Progenitor cell of endocrine pancreas (in vitro differentiated cells): ENCODE data around the gene ADARB1. TPM values are rescaled to one million over a fixed set of nuclear protein-coding genes. Genes with fewer than 3 reads are reported as not detected.

Source experiments
- DNase-seq: peaks from one replicate; pipeline ENCODE4 v3.0.0; 2021; ENCODE audit warnings: low spot score; ENCODE audit not compliant: unreplicated experiment
- H3K27ac Mint-ChIP-seq: 2 replicates; pipeline ENCODE4 v1.8.0; 2021; ENCODE audit warnings: mild to moderate bottlenecking, moderate library complexity, mixed read lengths
- H3K27me3 Mint-ChIP-seq: 2 replicates; pipeline ENCODE4 v1.8.0; 2021; ENCODE audit warnings: mixed read lengths
- H3K36me3 Mint-ChIP-seq: 2 replicates; pipeline ENCODE4 v1.8.0; 2022; ENCODE audit warnings: mixed read lengths; ENCODE audit not compliant: insufficient read depth
- H3K4me1 Mint-ChIP-seq: 2 replicates; pipeline ENCODE4 v1.8.0; 2021; ENCODE audit warnings: low read depth, mixed read lengths
- H3K4me3 Mint-ChIP-seq: 2 replicates; pipeline ENCODE4 v1.8.0; 2021; ENCODE audit warnings: low read depth, mild to moderate bottlenecking, moderate library complexity, mixed read lengths
- H3K9me3 Mint-ChIP-seq: 2 replicates; pipeline ENCODE4 v1.8.0; 2021; ENCODE audit warnings: low read depth, mixed read lengths
- total RNA-seq: library from RNA; stranded (reverse); gene quantifications from 2 replicates; pipeline ENCODE4 v1.2.1, GENCODE V29; 2021
- TF ChIP-seq, protein P1 (sequence below): fragments of 200-600 bp; sonication (generic); IDR thresholded peaks from one replicate; pipeline ENCODE4 v1.5.0; 2021; ENCODE audit warnings: antibody characterized with exemption, mild to moderate bottlenecking; ENCODE audit not compliant: unreplicated experiment

The ADARB1 gene
- total RNA-seq, 1 donor from 2014 or later: 19.1 TPM

- TF ChIP-seq, protein P1, sequence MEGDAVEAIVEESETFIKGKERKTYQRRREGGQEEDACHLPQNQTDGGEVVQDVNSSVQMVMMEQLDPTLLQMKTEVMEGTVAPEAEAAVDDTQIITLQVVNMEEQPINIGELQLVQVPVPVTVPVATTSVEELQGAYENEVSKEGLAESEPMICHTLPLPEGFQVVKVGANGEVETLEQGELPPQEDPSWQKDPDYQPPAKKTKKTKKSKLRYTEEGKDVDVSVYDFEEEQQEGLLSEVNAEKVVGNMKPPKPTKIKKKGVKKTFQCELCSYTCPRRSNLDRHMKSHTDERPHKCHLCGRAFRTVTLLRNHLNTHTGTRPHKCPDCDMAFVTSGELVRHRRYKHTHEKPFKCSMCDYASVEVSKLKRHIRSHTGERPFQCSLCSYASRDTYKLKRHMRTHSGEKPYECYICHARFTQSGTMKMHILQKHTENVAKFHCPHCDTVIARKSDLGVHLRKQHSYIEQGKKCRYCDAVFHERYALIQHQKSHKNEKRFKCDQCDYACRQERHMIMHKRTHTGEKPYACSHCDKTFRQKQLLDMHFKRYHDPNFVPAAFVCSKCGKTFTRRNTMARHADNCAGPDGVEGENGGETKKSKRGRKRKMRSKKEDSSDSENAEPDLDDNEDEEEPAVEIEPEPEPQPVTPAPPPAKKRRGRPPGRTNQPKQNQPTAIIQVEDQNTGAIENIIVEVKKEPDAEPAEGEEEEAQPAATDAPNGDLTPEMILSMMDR: no peak
- H3K9me3 Mint-ChIP-seq: no peaks in the 10 kb centered on the region
- no peaks in the 10 kb centered on the region for H3K4me1 Mint-ChIP-seq
- no peak overlapping the region for H3K27ac Mint-ChIP-seq
- no peaks in the 10 kb centered on the region for H3K27me3 Mint-ChIP-seq
- H3K4me3 Mint-ChIP-seq: no peak overlapping the region
- no peaks in the 10 kb centered on the region for H3K36me3 Mint-ChIP-seq
- no peak for DNase-seq
Observed at GRCh38 chr21:45123440-45123839, 49.1 kb downstream of the ADARB1 start.

GRCh38 chr21:45124596-45124995 is 50.2 kb downstream of the ADARB1 start:
- H3K36me3 Mint-ChIP-seq: no peaks in the 10 kb centered on the region
- H3K27ac Mint-ChIP-seq: no peak overlapping the region
- TF ChIP-seq, protein P1: no peak
- no peaks in the 10 kb centered on the region for H3K27me3 Mint-ChIP-seq
- H3K4me3 Mint-ChIP-seq: no peak overlapping the region
- no peak for DNase-seq
- no peaks in the 10 kb centered on the region for H3K4me1 Mint-ChIP-seq
- H3K9me3 Mint-ChIP-seq: no peaks in the 10 kb centered on the region

- Mint-ChIP-seq H3K27me3 (no peaks in the 10 kb centered on the region), H3K36me3 (no peaks in the 10 kb centered on the region), H3K27ac (no peak overlapping the region), H3K9me3 (no peaks in the 10 kb centered on the region), H3K4me3 (no peak overlapping the region), H3K4me1 (no peaks in the 10 kb centered on the region)
- no peak for DNase-seq
- TF ChIP-seq, protein P1: no peak
Observed at GRCh38 chr21:45125357-45125756, 51.0 kb downstream of the ADARB1 start.

DNA sequence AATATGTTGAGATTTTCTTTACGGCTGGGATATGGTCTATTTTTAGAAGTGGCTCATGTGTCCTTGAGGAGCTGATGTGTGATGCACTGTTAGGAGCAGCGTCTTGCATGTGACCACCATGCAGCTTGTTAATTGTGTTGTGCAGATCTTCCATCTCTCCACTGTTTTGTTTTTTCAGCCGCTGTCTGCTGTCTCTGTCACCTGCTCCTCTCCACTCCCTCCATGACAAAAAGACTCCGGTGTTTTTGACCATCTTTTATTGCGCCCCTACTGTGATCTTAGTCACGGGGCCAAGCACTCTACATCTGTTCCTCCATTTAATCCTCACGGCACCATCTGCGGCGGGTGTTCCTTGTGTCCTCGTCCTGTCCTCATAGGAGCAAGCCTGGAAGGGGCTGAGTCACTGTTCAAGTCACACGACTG is 51.8 kb downstream of the ADARB1 start:
- Mint-ChIP-seq H3K27me3 (no peaks in the 10 kb centered on the region), H3K27ac (no peak overlapping the region)
- TF ChIP-seq, protein P1: no peak

GRCh38 chr21:45126983-45127382 is 52.6 kb downstream of the ADARB1 start:
- H3K27me3 Mint-ChIP-seq: no peaks in the 10 kb centered on the region
- TF ChIP-seq, protein P1: no peak
- no peak overlapping the region for H3K4me3 Mint-ChIP-seq
- no peak overlapping the region for H3K27ac Mint-ChIP-seq
- H3K36me3 Mint-ChIP-seq: no peaks in the 10 kb centered on the region
- no peaks in the 10 kb centered on the region for H3K4me1 Mint-ChIP-seq
- H3K9me3 Mint-ChIP-seq: no peaks in the 10 kb centered on the region
- DNase-seq: no peak

More for the DNA sequence above, 51.8 kb downstream of the ADARB1 start:
- Mint-ChIP-seq H3K36me3 (no peaks in the 10 kb centered on the region), H3K9me3 (no peaks in the 10 kb centered on the region), H3K4me3 (no peak overlapping the region), H3K4me1 (no peaks in the 10 kb centered on the region)
- DNase-seq: no peak
